Loucy (cell line): ENCODE data around the gene FAM83D.

Source experiments
- H2AFZ ChIP-seq: fragments of 200-600 bp; sonication (generic); 2 replicates; pipeline ENCODE4 v1.6.0; 2016; ENCODE audit warnings: antibody characterized with exemption, mild to moderate bottlenecking, low read length, moderate library complexity
- H3F3A ChIP-seq: fragments of 200-600 bp; 2 replicates; pipeline ENCODE4 v1.6.0; 2016; ENCODE audit warnings: antibody characterized with exemption, low read depth, mild to moderate bottlenecking
- H3K27me3 ChIP-seq: fragments of 200-600 bp; sonication (generic); 2 replicates; pipeline ENCODE4 v1.6.1; 2014; ENCODE audit warnings: low read length, mild to moderate bottlenecking; ENCODE audit not compliant: insufficient read depth, poor library complexity, severe bottlenecking
- H3K36me3 ChIP-seq: fragments of 200-600 bp; sonication (generic); 2 replicates; pipeline ENCODE4 v1.6.1; 2016; ENCODE audit warnings: low read length; ENCODE audit not compliant: insufficient read depth
- H3K4me1 ChIP-seq: fragments of 200-600 bp; sonication (generic); 2 replicates; pipeline ENCODE4 v1.5.1; 2014; ENCODE audit warnings: low read length, mild to moderate bottlenecking; ENCODE audit not compliant: insufficient read depth, poor library complexity, severe bottlenecking
- H3K4me2 ChIP-seq: fragments of 200-600 bp; sonication (generic); 2 replicates; pipeline ENCODE4 v1.6.0; 2014; ENCODE audit warnings: antibody characterized with exemption, low read length, low read depth, mild to moderate bottlenecking; ENCODE audit not compliant: poor library complexity, severe bottlenecking
- H3K4me3 ChIP-seq: fragments of 200-600 bp; sonication (generic); 2 replicates; pipeline ENCODE4 v1.5.1; 2014; ENCODE audit warnings: low read length, mild to moderate bottlenecking, mixed read lengths; ENCODE audit not compliant: poor library complexity, severe bottlenecking
- H3K79me2 ChIP-seq: fragments of 200-600 bp; sonication (generic); 2 replicates; pipeline ENCODE4 v1.6.1; 2014; ENCODE audit warnings: low read length; ENCODE audit not compliant: insufficient read depth
- H3K9ac ChIP-seq: fragments of 200-600 bp; sonication (generic); 2 replicates; pipeline ENCODE4 v1.6.0; 2014; ENCODE audit warnings: mild to moderate bottlenecking, low read depth, low read length, moderate library complexity; ENCODE audit not compliant: poor library complexity, severe bottlenecking
- H3K9me2 ChIP-seq: fragments of 200-600 bp; sonication (generic); replicated peaks from 2 replicates; pipeline ENCODE4 v1.6.1; 2016; ENCODE audit warnings: low read depth, low read length, mixed read lengths
- H3K9me3 ChIP-seq: fragments of 200-600 bp; sonication (generic); 2 replicates; pipeline ENCODE4 v1.6.1; 2014; ENCODE audit warnings: mild to moderate bottlenecking, antibody characterized with exemption, low read length, low read depth; ENCODE audit not compliant: insufficient read depth
- H4K20me1 ChIP-seq: fragments of 200-600 bp; sonication (generic); 2 replicates; pipeline ENCODE4 v1.6.0; 2014; ENCODE audit warnings: antibody characterized with exemption, low read length, mild to moderate bottlenecking; ENCODE audit not compliant: insufficient read depth, poor library complexity, severe bottlenecking
- EZH2phosphoT487 ChIP-seq: fragments of 200-600 bp; IDR thresholded peaks from 2 replicates; pipeline ENCODE4 v1.6.1; 2018; ENCODE audit warnings: antibody characterized with exemption, mild to moderate bottlenecking, moderate library complexity, borderline replicate concordance
- TF ChIP-seq, protein P1 (sequence below): fragments of 200-600 bp; sonication (generic); conservative IDR thresholded peaks from 2 replicates; pipeline ENCODE4 v1.5.1; 2014; ENCODE audit warnings: mild to moderate bottlenecking, antibody characterized with exemption, low read length

The FAM83D gene

DNA sequence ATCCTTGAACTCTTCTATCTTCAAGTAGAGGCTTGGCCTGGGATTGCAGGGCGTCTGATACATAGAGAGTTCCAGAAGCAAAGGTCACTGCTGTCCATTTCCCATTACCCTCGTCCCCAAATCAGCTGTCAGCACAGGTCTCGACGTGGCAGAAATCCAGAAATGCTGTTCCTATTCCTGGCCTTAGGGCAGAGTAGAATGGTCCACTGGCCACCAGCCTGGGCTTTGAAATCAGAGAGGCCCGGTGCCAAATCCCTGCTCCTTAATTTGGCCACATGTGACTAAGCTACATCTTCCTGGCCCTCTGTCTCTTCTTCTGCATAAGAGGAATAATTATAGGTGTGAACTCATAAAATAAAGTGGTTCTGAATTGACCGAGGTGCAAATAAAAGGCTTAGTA, 40.9 kb upstream of the FAM83D start:
- Histone ChIP-seq H3K27me3 (no peaks in the 10 kb centered on the region), H3F3A (no peaks in the 10 kb centered on the region), H3K9me2 (no peaks in the 10 kb centered on the region), H3K4me1 (peaks cover 21% of the 10 kb centered on the region), H4K20me1 (peaks cover 5% of the 10 kb centered on the region), H3K4me3 (no peak overlapping the region), H3K79me2 (peaks cover 19% of the 10 kb centered on the region), H3K9me3 (no peaks in the 10 kb centered on the region), H3K9ac (no peak overlapping the region), H2AFZ (no peak overlapping the region), H3K4me2 (no peak overlapping the region), H3K36me3 (peaks cover 6% of the 10 kb centered on the region; the same call in 1 of the 2 replicates)
- TF ChIP-seq, protein P1, sequence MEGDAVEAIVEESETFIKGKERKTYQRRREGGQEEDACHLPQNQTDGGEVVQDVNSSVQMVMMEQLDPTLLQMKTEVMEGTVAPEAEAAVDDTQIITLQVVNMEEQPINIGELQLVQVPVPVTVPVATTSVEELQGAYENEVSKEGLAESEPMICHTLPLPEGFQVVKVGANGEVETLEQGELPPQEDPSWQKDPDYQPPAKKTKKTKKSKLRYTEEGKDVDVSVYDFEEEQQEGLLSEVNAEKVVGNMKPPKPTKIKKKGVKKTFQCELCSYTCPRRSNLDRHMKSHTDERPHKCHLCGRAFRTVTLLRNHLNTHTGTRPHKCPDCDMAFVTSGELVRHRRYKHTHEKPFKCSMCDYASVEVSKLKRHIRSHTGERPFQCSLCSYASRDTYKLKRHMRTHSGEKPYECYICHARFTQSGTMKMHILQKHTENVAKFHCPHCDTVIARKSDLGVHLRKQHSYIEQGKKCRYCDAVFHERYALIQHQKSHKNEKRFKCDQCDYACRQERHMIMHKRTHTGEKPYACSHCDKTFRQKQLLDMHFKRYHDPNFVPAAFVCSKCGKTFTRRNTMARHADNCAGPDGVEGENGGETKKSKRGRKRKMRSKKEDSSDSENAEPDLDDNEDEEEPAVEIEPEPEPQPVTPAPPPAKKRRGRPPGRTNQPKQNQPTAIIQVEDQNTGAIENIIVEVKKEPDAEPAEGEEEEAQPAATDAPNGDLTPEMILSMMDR, result no peak
- TF ChIP-seq EZH2phosphoT487, result no peak

GRCh38 chr20:38888059-38888831, 38.0 kb upstream of the FAM83D start:
- Histone ChIP-seq H3K36me3 (peaks cover 6% of the 10 kb centered on the region; the same call in 1 of the 2 replicates), H3K9me2 (no peaks in the 10 kb centered on the region), H3K79me2 (no peaks in the 10 kb centered on the region; the same call in 1 of the 2 replicates), H3F3A (no peaks in the 10 kb centered on the region), H3K27me3 (no peaks in the 10 kb centered on the region), H3K4me2 (no peak overlapping the region), H3K9ac (no peak overlapping the region), H3K9me3 (no peaks in the 10 kb centered on the region), H3K4me3 (no peak overlapping the region), H2AFZ (no peak overlapping the region), H3K4me1 (peaks cover 3% of the 10 kb centered on the region), H4K20me1 (no peaks in the 10 kb centered on the region)
- TF ChIP-seq, protein P1, result no peak
- TF ChIP-seq EZH2phosphoT487, result no peak

- H3K27me3 ChIP-seq, result no peaks in the 10 kb centered on the region
- no peaks in the 10 kb centered on the region for H3K9me3 ChIP-seq
- no peaks in the 10 kb centered on the region for H3F3A ChIP-seq
- no peaks in the 10 kb centered on the region for H3K9me2 ChIP-seq
- no peak overlapping the region for H3K9ac ChIP-seq
- H4K20me1 ChIP-seq, result no peaks in the 10 kb centered on the region
- TF ChIP-seq, protein P1, result no peak
- TF ChIP-seq EZH2phosphoT487, result no peak
- no peak overlapping the region for H3K4me3 ChIP-seq
- no peaks in the 10 kb centered on the region; the same call in 1 of the 2 replicates for H3K79me2 ChIP-seq
- peaks cover 6% of the 10 kb centered on the region; the same call in 1 of the 2 replicates for H3K36me3 ChIP-seq
- no peaks in the 10 kb centered on the region for H3K4me1 ChIP-seq
- H2AFZ ChIP-seq, result no peak overlapping the region
- no peak overlapping the region for H3K4me2 ChIP-seq
Observed at GRCh38 chr20:38889050-38889449, 37.2 kb upstream of the FAM83D start.
